ENCODE data around the gene MX1.

Gene MX1

GRCh38 chr21:41441546-41441945 lies 15.5 kb downstream of the MX1 start:
- TF ChIP-seq CTCF (IDR thresholded peaks at IDR 0.05; ENCODE audit: low read length, missing control alignments) = no peak
- no peak overlapping the region for H3K4me3 ChIP-seq (replicated peaks; ENCODE audit: low read depth, low read length)
- DNase-seq (ENCODE audit: low read depth) = no peak

GRCh38 chr21:41442481-41443186 lies 16.6 kb downstream of the MX1 start:
- no peak for DNase-seq (ENCODE audit: low read depth)
- TF ChIP-seq CTCF (IDR thresholded peaks at IDR 0.05; ENCODE audit: low read length, missing control alignments) = no peak
- no peak overlapping the region for H3K4me3 ChIP-seq (replicated peaks; ENCODE audit: low read depth, low read length)

GRCh38 chr21:41443562-41443961 lies 17.5 kb downstream of the MX1 start:
- no peak for TF ChIP-seq CTCF (IDR thresholded peaks at IDR 0.05; ENCODE audit: low read length, missing control alignments)
- DNase-seq (ENCODE audit: low read depth) = no peak
- no peak overlapping the region for H3K4me3 ChIP-seq (replicated peaks; ENCODE audit: low read depth, low read length)

- TF ChIP-seq CTCF (IDR thresholded peaks at IDR 0.05; ENCODE audit: low read length, missing control alignments) = no peak
- DNase-seq (ENCODE audit: low read depth) = no peak
- H3K4me3 ChIP-seq (replicated peaks; ENCODE audit: low read depth, low read length) = no peak overlapping the region
Observed at GRCh38 chr21:41444703-41445464, 18.8 kb downstream of the MX1 start.

GRCh38 chr21:41445465-41445862 lies 19.4 kb downstream of the MX1 start:
- no peak overlapping the region for H3K4me3 ChIP-seq (replicated peaks; ENCODE audit: low read depth, low read length)
- TF ChIP-seq CTCF (IDR thresholded peaks at IDR 0.05; ENCODE audit: low read length, missing control alignments) = no peak
- DNase-seq (ENCODE audit: low read depth) = peak; percentile 58

GRCh38 chr21:41446586-41446985 lies 20.5 kb downstream of the MX1 start:
- no peak for DNase-seq (ENCODE audit: low read depth)
- H3K4me3 ChIP-seq (replicated peaks; ENCODE audit: low read depth, low read length) = no peak overlapping the region
- TF ChIP-seq CTCF (IDR thresholded peaks at IDR 0.05; ENCODE audit: low read length, missing control alignments) = no peak
